ENCODE measurements around the gene NKX1-2. TPM values are rescaled to one million over a fixed set of nuclear protein-coding genes. Genes with fewer than 3 reads are reported as not detected.

The NKX1-2 gene
- total and polyA plus RNA-seq, 2 of the 8 experiments (the other 6 are each of a cell fraction or from before 2014, with no cell fraction given): 12.7 to 34.9 TPM

DNA sequence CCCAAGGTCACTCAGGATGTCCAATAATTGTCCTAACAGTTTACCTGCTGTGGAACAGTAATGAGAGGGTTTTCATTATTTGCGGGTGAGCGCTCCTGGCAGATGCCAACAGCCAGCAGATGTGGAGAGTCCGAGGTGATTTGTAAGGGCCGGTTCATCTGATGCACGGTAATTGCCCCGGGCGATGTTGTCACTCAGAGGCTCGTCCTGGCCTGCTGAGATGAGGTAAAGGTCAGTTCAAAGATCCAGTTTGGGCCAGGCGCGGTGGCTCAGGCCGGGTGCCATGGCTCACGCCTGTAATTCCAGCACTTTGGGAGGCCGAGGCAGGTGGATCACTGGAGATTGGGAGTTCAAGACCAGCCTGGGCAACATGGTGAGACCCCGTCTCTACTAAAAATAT is 28.7 kb upstream of the NKX1-2 start:
- 0 out of 2 replicates have a peak overlapping the region, but pooled peaks have one; percentile 96 for H2AK5ac ChIP-seq (ENCODE audit: low read depth, low read length)
- H2BK12ac ChIP-seq (ENCODE audit: low read depth, low read length): peak overlapping the region; percentile 96; the same call in 1 of the 2 replicates
- H3K27me3 ChIP-seq (replicated peaks in 1 of 4; ENCODE audit: control insufficient read depth in 3 of 4, extremely low read depth in 1 of 4, insufficient read depth in 3 of 4, low read length in 3 of 4): no peaks in the 10 kb centered on the region
- peaks cover 0 to 2% of the 10 kb centered on the region in 2 experiments for H4K20me1 ChIP-seq (replicated peaks in 1 of 2; ENCODE audit: control insufficient read depth in 1 of 2, insufficient read depth in 2 of 2, low read length in 2 of 2)
- no peaks in the 10 kb centered on the region for H3K9me3 ChIP-seq (ENCODE audit: insufficient read depth in 2 of 2, low read depth in 1 of 2, low read length in 1 of 2)
- H3K4me1 ChIP-seq (replicated peaks in 1 of 4; ENCODE audit: control insufficient read depth in 3 of 4, insufficient read depth in 4 of 4, low read length in 3 of 4): peaks cover 4 to 25% (median 12%) of the 10 kb centered on the region in 4 experiments
- no peak overlapping the region for H3K23ac ChIP-seq (ENCODE audit: insufficient read length)
- H3K4me3 ChIP-seq (ENCODE audit: extremely low read depth in 1 of 4, insufficient read depth in 2 of 4, low read depth in 3 of 4, low read length in 4 of 4): no peak overlapping the region
- 0 out of 2 replicates have a peak overlapping the region, but pooled peaks have one; percentile 75 for H2BK5ac ChIP-seq (ENCODE audit: low read depth, low read length)
- no peak overlapping the region for H3K9ac ChIP-seq (replicated peaks in 1 of 4; ENCODE audit: extremely low read depth in 1 of 4, low read depth in 3 of 4, low read length in 3 of 4)
- no peak overlapping the region for H2BK120ac ChIP-seq (replicated peaks; ENCODE audit: low read depth, low read length)
- H4K91ac ChIP-seq (replicated peaks; ENCODE audit: insufficient read length, low read length): no peak overlapping the region
- WGBS, 2 experiments (ENCODE audit: extremely low coverage in 1 of 2, insufficient coverage in 1 of 2, insufficient read length in 1 of 2, insufficient replicate concordance in 2 of 2, low coverage in 1 of 2, low lambda C conversion rate in 2 of 2, missing lambda C conversion rate in 1 of 2): 94% methylated on average over 14 of the region's 14 CpGs; no CpG with 5 or more reads in 1 of the 2 experiments
- H3K79me1 ChIP-seq (ENCODE audit: low read depth, low read length): peaks cover 12% of the 10 kb centered on the region
- no peak overlapping the region for H4K8ac ChIP-seq (ENCODE audit: extremely low read depth, insufficient read depth, low read length)
- no peak for DNase-seq (ENCODE audit: low read depth in 1 of 2, low spot score in 2 of 2)
- CTCF ChIA-PET (ENCODE audit: partially characterized antibody): interaction anchor here (0.8 kb wide), 1 partner anchor 14 kb away, joined by 4 read pairs; no protein-coding TSS in a partner anchor
- H3K14ac ChIP-seq (ENCODE audit: insufficient read length): no peak overlapping the region
- H3K79me2 ChIP-seq (ENCODE audit: control insufficient read depth in 1 of 2, insufficient read depth in 2 of 2, low read length in 2 of 2): no peaks in the 10 kb centered on the region
- POLR2A ChIA-PET (ENCODE audit: partially characterized antibody): interaction anchor here (1.3 kb wide), 1 partner anchor 14 kb away, joined by 4 read pairs; no protein-coding TSS in a partner anchor
- H3K4me2 ChIP-seq (ENCODE audit: insufficient read depth in 1 of 2, low read depth in 2 of 2, low read length in 2 of 2): no peak overlapping the region
- H2AFZ ChIP-seq (ENCODE audit: low read length): no peak overlapping the region
- H3K4ac ChIP-seq (replicated peaks; ENCODE audit: insufficient read length, low read depth, low read length): no peak overlapping the region
- 0 out of 2 replicates have a peak, but pooled peaks cover 2% of the 10 kb centered on the region for H3K23me2 ChIP-seq (ENCODE audit: low read depth, low read length)
- H2BK15ac ChIP-seq (ENCODE audit: low read length): no peak overlapping the region
- peak overlapping the region; percentile 72; the same call in 1 of the 2 replicates for H2BK20ac ChIP-seq (ENCODE audit: low read length)
- no peak overlapping the region for H3K18ac ChIP-seq (ENCODE audit: extremely low read depth, low read length)
- no peaks in the 10 kb centered on the region for H3K36me3 ChIP-seq (ENCODE audit: control insufficient read depth in 2 of 4, insufficient read depth in 4 of 4, low read length in 3 of 4)
- no peak overlapping the region for H3K56ac ChIP-seq (replicated peaks; ENCODE audit: insufficient read length, low read depth, low read length)
- no peak for FAIRE-seq
- H4K5ac ChIP-seq (ENCODE audit: insufficient read length, low read depth, low read length): no peak overlapping the region
- H3K27ac ChIP-seq (ENCODE audit: low read depth, low read length): no peak overlapping the region
- TF ChIP-seq TEAD4 (IDR thresholded peaks at IDR 0.05; ENCODE audit: low read depth, low read length) (no peak), NRF1 (IDR thresholded peaks at IDR 0.05; ENCODE audit: low read depth, low read length) (no peak), CHD1 (IDR thresholded peaks at IDR 0.05; ENCODE audit: low read depth, low read length) (no peak), MAFK (IDR thresholded peaks at IDR 0.05; ENCODE audit: low read depth, low read length) (no peak), POU5F1 (IDR thresholded peaks at IDR 0.05; ENCODE audit: low read depth, low read length) (no peak), POLR2AphosphoS5 (IDR thresholded peaks at IDR 0.05; ENCODE audit: low read depth, low read length) (no peak), CREB1 (IDR thresholded peaks at IDR 0.05) (no peak), SAP30 (IDR thresholded peaks at IDR 0.05; ENCODE audit: insufficient read depth, insufficient replicate concordance, low read length) (no peak), RXRA (IDR thresholded peaks at IDR 0.05; ENCODE audit: insufficient read depth, low read depth, low read length) (no peak), PHF8 (conservative IDR thresholded peaks at IDR 0.05; ENCODE audit: low read depth, low read length) (no peak), SUZ12 (IDR thresholded peaks at IDR 0.05; ENCODE audit: low read length) (no peak)
- TF ChIP-seq, protein P1, sequence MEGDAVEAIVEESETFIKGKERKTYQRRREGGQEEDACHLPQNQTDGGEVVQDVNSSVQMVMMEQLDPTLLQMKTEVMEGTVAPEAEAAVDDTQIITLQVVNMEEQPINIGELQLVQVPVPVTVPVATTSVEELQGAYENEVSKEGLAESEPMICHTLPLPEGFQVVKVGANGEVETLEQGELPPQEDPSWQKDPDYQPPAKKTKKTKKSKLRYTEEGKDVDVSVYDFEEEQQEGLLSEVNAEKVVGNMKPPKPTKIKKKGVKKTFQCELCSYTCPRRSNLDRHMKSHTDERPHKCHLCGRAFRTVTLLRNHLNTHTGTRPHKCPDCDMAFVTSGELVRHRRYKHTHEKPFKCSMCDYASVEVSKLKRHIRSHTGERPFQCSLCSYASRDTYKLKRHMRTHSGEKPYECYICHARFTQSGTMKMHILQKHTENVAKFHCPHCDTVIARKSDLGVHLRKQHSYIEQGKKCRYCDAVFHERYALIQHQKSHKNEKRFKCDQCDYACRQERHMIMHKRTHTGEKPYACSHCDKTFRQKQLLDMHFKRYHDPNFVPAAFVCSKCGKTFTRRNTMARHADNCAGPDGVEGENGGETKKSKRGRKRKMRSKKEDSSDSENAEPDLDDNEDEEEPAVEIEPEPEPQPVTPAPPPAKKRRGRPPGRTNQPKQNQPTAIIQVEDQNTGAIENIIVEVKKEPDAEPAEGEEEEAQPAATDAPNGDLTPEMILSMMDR (IDR thresholded peaks at IDR 0.05; ENCODE audit: control extremely low read depth in 1 of 3, insufficient read depth in 1 of 3, low read depth in 1 of 3, low read length in 3 of 3): no peak

Data from H1 (cell line).